ENCODE results near the gene CGB1.

CGB1 gene

DNA sequence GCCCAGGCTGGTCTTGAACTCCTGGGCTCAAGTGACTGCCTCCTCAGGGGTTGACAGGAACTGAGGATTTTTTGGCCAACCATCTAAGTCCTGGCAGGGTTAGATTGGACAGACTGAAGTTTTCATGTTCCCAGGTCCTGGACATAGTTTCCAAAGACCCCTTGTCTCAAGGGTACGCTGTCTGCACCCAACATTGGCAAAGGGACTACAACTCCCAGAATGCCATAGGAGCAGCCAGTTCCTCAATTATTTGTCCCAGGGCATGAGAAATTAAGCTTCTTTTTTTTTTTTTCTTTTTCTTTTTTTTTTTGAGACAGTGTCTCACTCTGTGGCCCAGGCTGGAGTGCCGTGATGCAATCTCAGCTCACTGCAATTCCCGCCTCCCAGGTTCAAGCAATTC lies 50.5 kb downstream of the CGB1 start:
- ChIA-PET POLR2A (interaction anchor here (0.6 to 2.1 kb wide), 4 partner anchors 20 to 470 kb away, joined by 3 to 11 read pairs (median 4); partner anchors contain the start of gene FTL), CTCF (interaction anchor here (0.8 to 1.9 kb wide), 4 partner anchors 10 to 15 kb away, joined by 3 to 11 read pairs (median 4); no protein-coding TSS in a partner anchor)
- TF ChIP-seq, protein P1, sequence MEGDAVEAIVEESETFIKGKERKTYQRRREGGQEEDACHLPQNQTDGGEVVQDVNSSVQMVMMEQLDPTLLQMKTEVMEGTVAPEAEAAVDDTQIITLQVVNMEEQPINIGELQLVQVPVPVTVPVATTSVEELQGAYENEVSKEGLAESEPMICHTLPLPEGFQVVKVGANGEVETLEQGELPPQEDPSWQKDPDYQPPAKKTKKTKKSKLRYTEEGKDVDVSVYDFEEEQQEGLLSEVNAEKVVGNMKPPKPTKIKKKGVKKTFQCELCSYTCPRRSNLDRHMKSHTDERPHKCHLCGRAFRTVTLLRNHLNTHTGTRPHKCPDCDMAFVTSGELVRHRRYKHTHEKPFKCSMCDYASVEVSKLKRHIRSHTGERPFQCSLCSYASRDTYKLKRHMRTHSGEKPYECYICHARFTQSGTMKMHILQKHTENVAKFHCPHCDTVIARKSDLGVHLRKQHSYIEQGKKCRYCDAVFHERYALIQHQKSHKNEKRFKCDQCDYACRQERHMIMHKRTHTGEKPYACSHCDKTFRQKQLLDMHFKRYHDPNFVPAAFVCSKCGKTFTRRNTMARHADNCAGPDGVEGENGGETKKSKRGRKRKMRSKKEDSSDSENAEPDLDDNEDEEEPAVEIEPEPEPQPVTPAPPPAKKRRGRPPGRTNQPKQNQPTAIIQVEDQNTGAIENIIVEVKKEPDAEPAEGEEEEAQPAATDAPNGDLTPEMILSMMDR (IDR thresholded peaks at IDR 0.05; ENCODE audit: control extremely low read depth, extremely low read depth, low read depth, missing control alignments) = no peak
- DNase-seq (ENCODE audit: extremely low spot score) = no peak

DNA sequence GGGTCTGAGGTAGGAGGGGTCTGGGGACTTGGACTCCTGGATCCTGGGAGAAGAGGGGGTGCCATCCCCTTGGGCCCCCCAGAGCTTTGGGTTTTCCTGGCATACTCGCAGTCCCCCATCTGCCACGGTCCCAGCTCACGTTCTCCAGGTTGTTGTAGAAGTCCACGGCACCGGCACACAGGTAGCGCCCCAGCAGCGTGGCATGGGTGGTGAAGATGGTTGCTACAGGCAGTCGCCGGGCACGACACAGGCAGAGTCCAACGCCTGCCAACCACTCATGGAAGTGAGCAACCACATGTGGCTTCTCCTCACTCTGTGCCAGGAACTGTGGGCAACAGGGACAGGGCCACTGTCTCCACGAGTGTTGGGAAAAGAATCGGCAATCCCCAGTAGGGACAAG lies 51.0 kb downstream of the CGB1 start:
- POLR2A ChIA-PET = interaction anchor here (0.6 to 2.1 kb wide), 5 partner anchors 8 to 469 kb away, joined by 3 to 11 read pairs (median 3); partner anchors contain the start of genes FTL and RUVBL2
- TF ChIP-seq, protein P1 (IDR thresholded peaks at IDR 0.05; ENCODE audit: control extremely low read depth, extremely low read depth, low read depth, missing control alignments) = no peak
- DNase-seq (ENCODE audit: extremely low spot score) = no peak
- CTCF ChIA-PET = interaction anchor here (1.3 to 10.4 kb wide), 3 partner anchors 7 to 14 kb away, joined by 3 to 129 read pairs (median 11); partner anchors contain the start of genes GYS1 and RUVBL2

All from GM10248 (cell line).